ENCODE measurements around the gene SRSF6.
A peak's percentile ranks its signal among the peaks of the same experiment; 100 is the strongest.
"Not testable (repeated sequence)": the region's sequence is repeated elsewhere in the genome, so short reads cannot be mapped to it uniquely, and the experiment has no call there.

SRSF6 gene

GRCh38 chr20:43472671-43473380 lies 15.1 kb downstream of the SRSF6 start:
- no peak for DNase-seq

DNA sequence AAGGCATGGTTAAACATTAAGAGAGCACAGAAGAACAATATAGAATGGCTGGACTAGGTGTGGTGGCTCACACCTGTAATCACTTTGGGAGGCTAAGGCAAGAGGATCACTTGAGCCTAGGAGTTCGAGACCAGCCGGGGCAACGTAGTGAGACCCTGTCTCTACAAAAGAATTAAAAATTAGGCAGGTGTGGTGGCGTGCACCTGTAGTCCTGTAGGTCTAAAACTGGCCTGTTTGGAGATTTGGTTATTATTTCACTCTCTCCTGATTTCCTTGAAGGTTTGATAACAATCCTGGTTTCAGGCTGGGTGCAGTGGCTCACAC lies 15.6 kb downstream of the SRSF6 start:
- no peak for DNase-seq

GRCh38 chr20:43477193-43477592 lies 19.5 kb downstream of the SRSF6 start:
- no peak for DNase-seq

- no peak for DNase-seq
These were observed 19.9 kb downstream of the SRSF6 start for GRCh38 chr20:43477619-43478018.

DNA sequence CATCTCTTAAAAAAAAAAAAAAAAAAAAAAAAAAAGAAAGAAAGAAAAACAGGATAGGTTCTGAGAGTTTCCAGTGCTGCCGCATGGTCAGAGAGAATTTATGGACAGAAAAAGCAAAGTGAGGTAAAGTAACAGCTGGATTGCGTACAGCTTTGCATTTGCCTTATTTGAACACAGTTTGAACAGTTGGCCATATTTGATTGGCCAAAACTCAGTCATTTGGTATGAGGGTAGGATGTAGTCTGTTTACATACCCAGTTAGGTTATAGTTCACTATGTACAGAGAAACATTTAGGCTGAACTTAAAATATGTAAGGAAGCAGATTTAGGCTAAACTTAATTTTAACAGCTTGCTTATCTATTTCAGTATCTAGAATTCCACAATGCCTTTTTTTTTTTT lies 32.3 kb downstream of the SRSF6 start:
- DNase-seq: no peak

- no peak for DNase-seq
These were observed 34.4 kb downstream of the SRSF6 start for GRCh38 chr20:43492101-43492500.

DNA sequence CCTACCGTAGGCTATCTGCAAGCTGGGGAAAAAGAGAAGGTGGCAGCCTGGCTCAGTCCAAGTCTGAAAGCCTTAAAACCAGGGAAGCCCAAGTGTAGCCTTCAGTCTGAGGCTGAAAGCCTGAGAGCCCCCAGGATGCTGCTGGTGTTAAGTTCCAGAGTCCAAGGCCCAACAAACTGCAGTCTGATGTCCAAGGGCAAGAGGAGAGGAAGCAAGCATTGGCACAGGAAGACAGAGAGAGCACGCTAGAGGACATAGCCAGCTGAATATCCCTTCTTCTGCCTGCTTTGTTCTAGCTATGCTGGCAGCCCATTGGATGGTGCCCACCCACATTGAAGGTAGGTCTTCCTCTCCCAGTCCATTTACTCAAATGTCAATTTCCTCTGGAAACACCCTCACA lies 37.7 kb downstream of the SRSF6 start:
- no peak for DNase-seq

DNA sequence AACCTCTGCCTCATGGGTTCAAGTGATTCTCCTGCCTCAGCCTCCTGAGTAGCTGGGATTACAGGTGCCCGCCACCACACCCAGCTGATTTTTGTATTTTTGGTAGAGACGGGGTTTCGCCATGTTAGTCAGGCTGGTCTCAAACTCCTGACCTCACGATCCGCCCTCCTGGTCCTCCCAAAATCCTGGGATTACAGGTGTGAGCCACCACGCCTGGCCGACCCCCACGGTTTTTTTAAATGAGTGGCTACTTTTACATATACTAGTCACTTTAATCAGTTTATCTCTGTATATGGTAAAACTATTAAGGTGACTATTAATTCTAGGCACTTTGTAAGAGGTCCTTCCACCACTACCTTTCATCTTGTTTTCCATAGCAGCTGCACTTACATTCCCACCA lies 44.3 kb downstream of the SRSF6 start:
- not testable (repeated sequence) for DNase-seq

GRCh38 chr20:43506238-43506637 lies 48.5 kb downstream of the SRSF6 start:
- DNase-seq: peak in 4 of 56 donors; percentile 1 to 38 (median 32)

DNA sequence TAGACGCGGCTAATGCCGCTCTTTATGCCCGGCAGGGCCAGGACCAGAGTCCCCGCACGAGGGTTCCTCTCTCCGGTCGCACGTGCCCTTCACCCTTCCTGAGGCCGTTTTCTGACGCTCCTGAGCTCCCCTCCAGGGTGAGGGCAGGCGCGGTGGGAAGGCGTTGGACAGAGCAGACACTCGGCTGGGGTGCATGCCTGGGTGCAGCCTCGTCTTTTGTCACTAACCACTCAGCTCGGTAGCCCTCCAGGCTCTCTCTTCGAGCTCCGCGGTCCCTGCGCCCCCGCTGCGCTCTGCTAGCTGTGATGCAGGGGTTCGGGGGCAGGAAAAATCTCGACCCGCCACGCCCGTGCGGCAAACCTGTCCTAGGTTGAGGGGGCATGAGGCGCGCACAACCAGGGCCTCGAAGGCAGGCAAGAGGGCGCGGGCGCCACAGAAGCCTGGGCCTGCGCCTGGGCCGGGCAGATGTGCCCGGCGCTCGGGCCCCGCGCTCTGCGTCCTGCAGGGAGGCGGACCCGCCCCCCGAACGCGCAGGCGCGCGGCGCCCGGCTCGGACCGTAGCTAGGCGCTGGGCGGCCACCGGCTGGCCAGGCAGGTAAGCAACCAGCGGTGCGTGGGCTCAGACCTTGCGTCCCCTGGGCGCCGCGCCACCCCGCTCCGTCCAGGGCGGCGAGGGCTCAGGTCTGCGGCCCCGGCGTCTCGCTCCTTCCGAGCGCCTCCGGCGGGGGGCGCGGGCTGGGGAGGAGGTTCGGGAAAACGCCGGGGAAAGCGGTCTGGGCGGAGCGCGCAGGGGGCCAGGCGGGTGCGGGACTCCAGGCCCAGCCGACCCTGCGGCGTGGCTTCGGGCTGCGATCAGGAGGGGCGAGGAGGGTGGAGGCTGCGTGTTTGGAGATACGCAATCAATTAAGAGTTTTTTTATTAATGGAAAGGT lies 49.7 kb downstream of the SRSF6 start, which contains the start of gene L3MBTL1:
Gene L3MBTL1 (plus strand): TSS at position 548 of the 931 bp plus-strand sequence. CDS start 5,807 bp downstream, outside the sequence.
- DNase-seq: peak in 11 of 56 donors; percentile 1 to 32 (median 12)

GRCh38 chr20:43508106-43508505 lies 50.4 kb downstream of the SRSF6 start:
- no peak for DNase-seq

GRCh38 chr20:43508604-43509040 lies 50.9 kb downstream of the SRSF6 start:
- no peak for DNase-seq

DNA sequence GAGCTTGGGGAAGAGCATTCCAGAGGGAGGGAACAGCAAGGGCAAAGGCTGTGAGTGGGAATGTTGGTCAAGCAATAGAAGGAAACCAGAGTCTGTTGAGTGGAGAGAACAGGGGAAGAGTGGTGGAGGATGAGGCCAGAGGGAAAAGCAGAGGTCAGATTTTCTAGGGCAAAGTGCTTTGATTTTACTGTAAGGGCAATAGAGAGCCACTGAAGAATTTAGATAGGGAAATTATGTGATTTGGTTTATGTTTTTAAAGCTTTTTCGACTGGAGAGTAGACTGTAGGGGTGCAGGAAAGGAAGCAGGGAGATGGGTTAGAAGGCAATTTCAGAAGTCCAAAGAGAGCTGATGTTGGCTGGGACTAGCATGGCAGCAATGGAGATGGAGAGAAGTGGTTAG lies 54.2 kb downstream of the SRSF6 start:
- no peak for DNase-seq

DNA sequence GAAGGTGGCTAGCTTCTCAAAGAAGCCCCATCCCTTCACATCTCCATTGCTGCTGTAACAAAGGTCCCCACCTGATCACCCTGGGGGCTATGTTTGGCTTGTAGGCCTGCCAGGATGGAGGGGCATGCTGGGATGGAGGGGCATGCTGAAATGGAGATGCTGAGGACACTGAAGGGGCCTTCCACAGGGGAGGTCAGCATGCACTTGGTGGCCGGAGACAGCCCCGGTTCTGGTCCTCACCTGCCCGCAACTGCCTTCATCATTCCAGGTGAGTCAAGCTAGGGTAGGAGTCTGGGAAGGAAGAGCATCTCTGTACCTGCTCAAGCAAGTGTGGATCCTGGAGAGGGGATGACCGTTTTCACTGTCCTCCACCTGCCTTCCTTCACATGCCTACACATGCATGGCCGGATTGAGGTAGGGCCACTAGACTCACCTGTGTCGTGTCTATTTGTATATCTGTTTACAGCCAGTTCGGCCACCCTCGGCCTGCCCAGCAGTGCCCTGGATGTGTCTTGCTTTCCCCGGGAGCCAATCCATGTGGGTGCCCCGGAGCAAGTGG lies 55.8 kb downstream of the SRSF6 start:
- DNase-seq: no peak

All from nucleus accumbens (tissue), 56 donors.